Measurements from ENCODE around the gene UACA. TPM values are rescaled to one million over a fixed set of nuclear protein-coding genes. Genes with fewer than 3 reads are reported as not detected.

The UACA gene
- total and polyA plus RNA-seq, 9 donors: 28.6 to 62.0 (median 51.8) TPM

GRCh38 chr15:70698426-70698825 lies 64.9 kb downstream of the UACA start:
- Histone ChIP-seq H3K36me3 (no peaks in the 10 kb centered on the region), H3K27me3 (no peaks in the 10 kb centered on the region)
- intact Hi-C loops (cut with DNase I): no loop called here

GRCh38 chr15:70690491-70691276 lies 72.7 kb downstream of the UACA start:
- no peak for TF ChIP-seq EP300 (IDR thresholded peaks at IDR 0.05)
- no peak for TF ChIP-seq POLR2A (IDR thresholded peaks at IDR 0.05)
- no peak for TF ChIP-seq CTCF (IDR thresholded peaks at IDR 0.05)
- no peaks in the 10 kb centered on the region for H3K27me3 ChIP-seq
- no peak overlapping the region for H3K4me3 ChIP-seq
- H3K4me1 ChIP-seq (ENCODE audit: insufficient read depth): no peaks in the 10 kb centered on the region
- intact Hi-C loops (cut with DNase I): no loop called here
- no peak overlapping the region for H3K27ac ChIP-seq
- no peak for DNase-seq
- H3K9me3 ChIP-seq: no peaks in the 10 kb centered on the region
- 21 to 32% (median 25%) methylated on average over 2 of the region's 2 CpGs for WGBS, 3 donors
- no peaks in the 10 kb centered on the region for H3K36me3 ChIP-seq

More at GRCh38 chr15:70698426-70698825, 64.9 kb downstream of the UACA start:
- Histone ChIP-seq H3K27ac (no peak overlapping the region), H3K4me3 (no peak overlapping the region), H3K4me1 (ENCODE audit: insufficient read depth) (peaks cover 6% of the 10 kb centered on the region), H3K9me3 (no peaks in the 10 kb centered on the region)
- DNase-seq: no peak
- TF ChIP-seq POLR2A (IDR thresholded peaks at IDR 0.05) (no peak), EP300 (IDR thresholded peaks at IDR 0.05) (no peak), CTCF (IDR thresholded peaks at IDR 0.05) (no peak)

GRCh38 chr15:70690021-70690420 lies 73.3 kb downstream of the UACA start:
- Histone ChIP-seq H3K36me3 (no peaks in the 10 kb centered on the region), H3K27ac (no peak overlapping the region), H3K9me3 (no peaks in the 10 kb centered on the region), H3K4me3 (no peak overlapping the region), H3K27me3 (no peaks in the 10 kb centered on the region), H3K4me1 (ENCODE audit: insufficient read depth) (no peaks in the 10 kb centered on the region)
- no peak for TF ChIP-seq EP300 (IDR thresholded peaks at IDR 0.05)
- no peak for TF ChIP-seq POLR2A (IDR thresholded peaks at IDR 0.05)
- TF ChIP-seq CTCF (IDR thresholded peaks at IDR 0.05): no peak
- no peak for DNase-seq
- 93 to 96% (median 94%) methylated on average over 2 of the region's 2 CpGs for whole genome bisulfite sequencing, 3 donors
- intact Hi-C loops (cut with DNase I): no loop called here

DNA sequence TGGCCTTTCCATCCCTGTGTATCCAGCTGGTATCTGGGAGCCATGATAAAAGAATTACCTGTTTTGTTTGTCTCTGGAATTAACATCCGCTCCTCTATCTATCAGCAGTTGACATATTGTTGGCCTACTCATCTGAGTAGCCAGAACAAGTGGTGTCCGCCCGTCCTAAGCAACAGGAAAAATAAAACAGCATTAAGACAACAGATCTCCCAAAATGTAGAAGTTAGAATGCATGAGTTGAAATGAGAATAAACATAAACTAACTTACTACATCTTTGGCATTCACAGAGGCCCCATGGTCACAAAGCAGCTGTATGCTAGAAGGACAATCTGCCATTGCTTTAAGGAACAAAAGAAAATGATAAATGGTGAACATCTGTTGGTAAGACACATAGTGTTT lies 75.9 kb downstream of the UACA start:
- no peak for TF ChIP-seq CTCF (IDR thresholded peaks at IDR 0.05)
- no peak for TF ChIP-seq POLR2A (IDR thresholded peaks at IDR 0.05)
- no peak for TF ChIP-seq EP300 (IDR thresholded peaks at IDR 0.05)
- WGBS, 3 donors: 87 to 90% (median 88%) methylated on average over 3 of the region's 3 CpGs
- Histone ChIP-seq H3K9me3 (no peaks in the 10 kb centered on the region), H3K36me3 (no peaks in the 10 kb centered on the region), H3K27me3 (no peaks in the 10 kb centered on the region), H3K27ac (no peak overlapping the region), H3K4me3 (no peak overlapping the region), H3K4me1 (ENCODE audit: insufficient read depth) (no peaks in the 10 kb centered on the region)
- DNase-seq: no peak
- intact Hi-C loops (cut with DNase I): loop anchor here in 2 of 4 donors (10.0 kb wide), 2 partner anchors 127 to 187 kb away; no protein-coding TSS in a partner anchor

Measured in ovary (tissue), 9 donors.